HG02981 (cell line): ENCODE measurements around the gene KATNA1.
"Not testable (repeated sequence)": the region's sequence is repeated elsewhere in the genome, so short reads cannot be mapped to it uniquely, and the experiment has no call there.

Experiments used
- ATAC-seq: cut with Tn5 transposase; IDR thresholded peaks from one replicate; pipeline ENCODE4 v1.9.1; 2021; ENCODE audit warnings: mild to moderate bottlenecking, moderate library complexity; ENCODE audit not compliant: unreplicated experiment

KATNA1 gene

GRCh38 chr6:149648148-149649145 is at the start of gene KATNA1:
TSS of gene KATNA1 (minus strand) at chr6:149648714. CDS start at chr6:149638547, 10,167 bp downstream.
- ATAC-seq = peak; percentile 90

DNA sequence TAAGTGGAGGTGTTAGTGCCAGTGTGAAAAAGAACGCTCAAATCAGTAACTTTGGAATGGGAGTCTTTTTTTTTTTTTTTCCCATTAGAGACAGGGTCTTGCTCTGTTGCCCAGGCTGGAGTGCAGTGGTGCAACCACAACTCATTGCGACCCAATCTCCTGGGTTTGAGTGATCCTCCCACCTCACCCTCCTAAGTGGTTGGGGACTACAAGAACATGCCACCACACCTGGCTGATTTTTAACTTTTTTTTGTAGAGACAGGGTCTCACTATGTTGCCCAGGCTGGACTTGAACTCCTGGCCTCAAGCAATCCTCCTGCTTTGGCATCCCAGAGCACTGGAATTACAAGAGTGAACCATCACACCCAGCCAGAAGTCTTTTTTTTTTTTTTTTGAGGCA is 49.7 kb upstream of the KATNA1 start:
- no peak for ATAC-seq

DNA sequence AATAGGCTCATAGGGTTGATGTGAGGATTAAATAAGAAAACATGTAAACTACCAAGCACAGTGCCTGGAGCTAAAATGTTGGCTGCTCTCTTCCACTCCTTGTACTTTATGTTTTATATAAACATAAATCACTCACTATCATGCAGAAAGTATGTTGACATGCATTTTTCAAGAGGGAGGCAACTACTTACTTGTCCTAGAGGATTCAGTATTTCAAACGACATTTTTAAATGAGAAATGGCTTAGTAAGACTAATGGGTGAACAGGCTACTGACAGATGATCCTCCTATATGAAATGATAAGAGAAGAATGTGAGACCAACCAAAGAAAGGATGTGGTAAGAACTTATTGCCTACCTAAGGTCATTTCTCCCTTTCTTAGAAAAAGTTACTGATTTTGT is 48.4 kb upstream of the KATNA1 start:
- no peak for ATAC-seq

- ATAC-seq = no peak
Measured at GRCh38 chr6:149694921-149695320, 46.4 kb upstream of the KATNA1 start.

DNA sequence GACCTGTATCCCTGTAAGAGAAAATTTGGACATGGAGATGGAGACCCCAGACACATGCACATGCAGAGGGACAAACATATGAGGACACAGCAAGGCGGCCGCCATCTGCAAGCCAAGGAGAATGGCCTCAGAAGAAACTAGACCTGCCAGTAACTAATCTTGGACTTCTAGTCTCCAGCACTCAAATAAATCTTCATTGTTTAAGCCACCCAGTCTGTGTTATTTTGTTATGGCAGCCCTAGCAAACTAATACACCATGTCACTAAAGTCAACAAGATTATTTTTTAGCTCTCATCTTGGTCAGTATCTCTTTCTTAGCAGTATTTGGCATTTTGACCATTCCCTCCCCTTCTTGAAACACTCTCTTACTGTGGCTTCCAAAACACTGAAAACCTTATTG is 42.7 kb upstream of the KATNA1 start:
- no peak for ATAC-seq

DNA sequence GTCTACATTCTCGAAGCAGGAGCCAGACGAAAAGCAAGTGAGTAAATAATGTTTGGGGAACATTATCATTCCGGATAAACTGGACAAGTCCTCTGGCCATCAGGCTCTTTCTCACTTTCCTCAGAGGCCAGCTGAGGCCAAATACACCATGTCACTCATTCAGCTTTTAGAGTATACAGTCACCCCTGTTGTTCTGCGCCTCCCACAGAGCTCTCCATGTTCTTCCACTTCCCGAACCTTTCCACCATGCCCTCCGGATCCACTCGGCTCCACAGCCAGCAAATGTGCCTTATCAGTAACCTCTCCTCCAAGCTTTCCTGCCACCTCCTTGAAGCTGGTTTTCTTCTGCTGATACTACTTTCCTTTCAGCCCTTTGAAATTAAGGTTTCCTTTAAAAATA is 37.7 kb upstream of the KATNA1 start:
- no peak for ATAC-seq

- ATAC-seq = no peak
Measured at GRCh38 chr6:149683256-149683859, 34.8 kb upstream of the KATNA1 start.

DNA sequence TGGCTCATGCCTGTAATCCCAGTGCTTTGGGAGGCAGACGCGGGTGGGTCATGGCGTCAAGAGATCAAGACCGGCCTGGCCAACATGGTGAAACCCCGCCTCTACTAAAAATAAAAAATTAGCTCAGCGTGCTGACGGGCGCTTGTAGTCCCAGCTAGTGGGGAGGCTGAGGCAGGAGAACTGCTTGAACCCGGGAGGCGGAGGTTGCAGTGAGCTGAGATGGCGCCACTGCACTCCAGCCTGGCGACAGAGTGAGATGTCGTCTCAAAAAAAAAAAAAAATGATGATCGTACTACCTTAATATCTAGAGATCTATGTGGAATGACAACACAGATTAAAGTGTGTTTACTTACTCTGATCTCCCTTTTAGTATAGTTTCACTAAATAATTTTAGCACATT is 33.3 kb upstream of the KATNA1 start:
- ATAC-seq = not testable (repeated sequence)

DNA sequence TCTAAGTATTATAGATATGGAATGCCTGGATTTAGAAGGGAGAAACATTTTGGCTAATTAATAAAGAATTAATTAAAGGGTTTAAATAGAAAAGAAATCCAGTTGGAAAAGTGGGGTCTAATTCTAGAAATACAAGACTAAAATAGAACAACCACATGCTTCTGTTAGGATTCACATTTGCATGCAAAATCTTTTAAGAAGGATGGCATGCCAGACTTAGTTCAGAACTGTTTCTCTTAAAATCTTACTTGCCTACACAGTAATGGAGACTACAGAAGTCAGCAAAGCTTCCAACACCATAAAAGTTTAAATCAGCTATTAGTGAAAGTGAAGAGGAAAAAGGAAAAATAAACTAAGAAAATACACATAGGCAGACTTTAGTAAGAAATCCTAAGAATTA is 32.7 kb upstream of the KATNA1 start:
- no peak for ATAC-seq

DNA sequence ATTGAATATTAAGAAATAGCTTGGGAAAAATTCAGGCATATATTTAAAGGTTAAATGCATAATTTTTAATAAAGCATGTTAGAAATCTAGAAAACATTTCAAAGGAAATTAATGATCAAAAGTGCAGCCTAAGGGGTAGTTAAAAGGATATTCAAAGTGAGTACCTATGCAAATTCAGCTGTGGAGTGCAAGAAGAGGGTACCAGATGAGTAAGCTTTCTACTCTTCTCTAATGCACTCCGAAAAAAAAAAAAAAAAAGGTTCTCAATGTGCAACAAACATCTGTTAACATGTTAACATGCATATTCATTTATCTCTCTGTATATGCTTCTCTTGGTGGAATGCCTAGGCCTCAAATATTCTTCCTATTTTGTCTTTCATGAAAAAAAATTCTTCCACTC is 32.0 kb upstream of the KATNA1 start:
- ATAC-seq = no peak

DNA sequence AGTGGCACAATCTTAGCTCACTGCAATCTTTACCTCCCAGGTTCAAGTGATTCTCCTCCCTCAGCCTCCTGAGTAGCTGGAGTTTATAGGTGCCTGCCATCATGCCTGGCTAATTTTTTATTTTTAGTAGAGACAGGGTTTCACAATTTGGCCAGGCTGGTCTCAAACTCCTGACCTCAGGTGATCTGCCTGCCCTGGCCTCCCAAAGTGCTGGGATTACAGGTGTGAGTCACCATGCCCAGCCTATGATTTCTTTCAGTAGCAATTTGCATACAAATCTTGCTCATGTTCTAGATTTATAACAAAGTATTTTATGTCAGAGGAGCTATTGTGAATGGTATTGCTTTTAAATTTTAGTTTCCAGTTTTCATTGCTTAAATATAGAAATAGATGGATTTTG is 23.8 kb upstream of the KATNA1 start:
- ATAC-seq = not testable (repeated sequence)

DNA sequence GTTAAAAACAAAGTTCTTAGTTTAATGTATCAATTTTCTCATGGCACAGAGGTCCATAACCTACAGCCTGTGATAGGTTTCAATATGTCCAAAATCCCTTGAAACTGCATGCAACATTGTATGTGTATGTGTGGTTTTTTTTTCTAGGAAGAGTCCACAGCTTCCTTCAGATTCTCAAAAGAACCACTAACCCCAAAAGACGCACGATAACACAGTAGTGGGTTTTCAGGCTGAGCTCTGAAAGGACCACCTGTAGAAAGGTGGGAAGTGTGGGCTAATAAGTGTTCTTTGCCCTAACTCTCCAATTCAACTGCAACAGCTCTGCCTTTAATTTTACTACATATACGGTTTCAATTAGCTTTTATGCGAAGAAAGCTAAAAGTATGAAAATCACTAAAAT is 11.5 kb upstream of the KATNA1 start:
- no peak for ATAC-seq

DNA sequence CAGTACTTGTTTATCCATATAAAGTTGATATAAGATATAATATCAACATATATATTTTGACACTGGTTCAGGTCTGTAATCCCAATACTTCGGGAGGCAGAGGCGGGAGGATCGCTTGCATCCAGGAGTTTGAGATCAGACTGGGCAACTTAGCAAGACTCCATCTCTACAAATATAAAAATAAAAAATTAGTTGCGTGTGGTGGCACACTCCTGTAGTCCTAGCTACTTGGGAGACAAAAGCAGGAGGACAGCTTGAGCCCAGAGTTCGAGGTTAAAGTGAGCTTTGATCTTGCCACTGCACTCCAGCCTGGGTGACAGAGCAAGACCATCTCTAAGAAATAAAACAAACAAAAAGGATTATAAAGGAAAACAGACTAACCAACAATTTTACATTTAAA is 8.9 kb upstream of the KATNA1 start:
- no peak for ATAC-seq

- no peak for ATAC-seq
Measured at GRCh38 chr6:149651056-149651455, 2.5 kb upstream of the KATNA1 start.

DNA sequence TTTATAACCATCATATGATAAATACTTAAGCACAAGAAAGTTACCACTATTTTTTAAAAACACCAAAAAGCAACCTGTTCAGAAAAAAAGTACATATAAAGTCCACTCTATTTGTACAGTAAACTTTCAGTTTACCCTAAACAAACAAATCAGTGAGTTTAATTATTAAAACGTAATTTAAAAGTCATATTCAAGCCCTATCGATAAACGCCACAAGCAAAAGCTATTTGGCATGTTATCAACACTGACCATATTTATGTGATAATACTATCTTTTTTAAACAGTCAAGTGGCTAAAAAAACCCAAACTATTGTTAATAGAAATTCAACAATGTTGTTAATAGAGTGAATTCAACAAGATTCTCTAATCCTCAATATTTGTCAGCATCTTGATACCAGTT is 1.9 kb downstream of the KATNA1 start:
- ATAC-seq = no peak

DNA sequence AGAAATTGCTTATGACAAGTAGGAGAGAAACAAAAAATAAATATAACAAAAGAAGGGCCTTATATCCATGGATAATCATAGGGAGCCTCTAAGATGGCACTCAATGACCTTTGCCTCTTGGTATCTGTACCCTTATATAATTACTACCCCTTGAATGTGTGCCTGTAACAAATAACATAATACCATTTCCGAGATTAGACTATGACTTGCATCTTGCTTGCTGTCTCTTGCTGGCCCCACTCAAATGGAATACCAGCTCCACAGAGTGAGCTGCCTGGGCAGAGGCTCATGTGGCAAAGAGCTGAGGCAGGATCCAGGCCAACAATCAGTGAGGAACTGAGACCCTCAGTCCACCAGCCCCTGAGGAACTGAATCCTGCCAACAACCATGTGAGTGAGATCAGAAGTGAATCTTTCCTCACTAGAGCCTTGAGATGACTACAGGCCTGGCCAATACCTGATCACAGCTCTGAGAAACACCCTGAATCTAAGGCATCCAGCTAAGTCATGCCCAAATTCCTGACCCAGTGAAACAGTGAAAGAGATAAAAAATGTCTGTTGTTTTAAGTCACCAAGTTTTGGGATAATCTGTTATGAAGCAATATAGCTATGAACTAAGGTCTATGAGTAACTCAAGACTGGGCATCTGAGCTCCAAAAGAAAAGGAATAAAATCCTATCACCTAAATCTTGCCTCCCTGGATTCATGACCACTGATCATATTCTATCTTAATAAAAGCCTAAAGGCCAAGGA is 5.5 kb downstream of the KATNA1 start:
- ATAC-seq = no peak

GRCh38 chr6:149636124-149636523 is 12.4 kb downstream of the KATNA1 start:
- no peak for ATAC-seq

DNA sequence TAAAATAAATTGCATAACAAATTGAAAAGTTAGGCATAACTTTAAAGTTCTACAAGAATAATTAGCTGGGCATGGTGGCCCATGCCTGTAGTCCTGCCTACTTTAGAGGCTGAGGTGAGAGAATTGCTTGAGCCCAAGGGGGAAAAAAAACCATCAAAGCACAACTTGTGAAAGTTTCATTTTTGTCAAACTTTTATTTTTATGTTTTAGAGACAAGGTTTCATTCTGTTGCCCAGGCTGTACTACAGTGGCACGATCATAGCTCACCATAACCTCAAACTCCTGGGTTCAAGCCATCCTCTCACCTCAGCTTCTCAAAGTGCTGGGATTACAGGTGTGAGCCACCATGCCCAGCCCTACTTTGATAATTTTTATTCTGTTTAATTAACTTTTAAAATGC is 14.2 kb downstream of the KATNA1 start:
- no peak for ATAC-seq

GRCh38 chr6:149628875-149629510 is 19.5 kb downstream of the KATNA1 start:
- ATAC-seq = peak; percentile 72

DNA sequence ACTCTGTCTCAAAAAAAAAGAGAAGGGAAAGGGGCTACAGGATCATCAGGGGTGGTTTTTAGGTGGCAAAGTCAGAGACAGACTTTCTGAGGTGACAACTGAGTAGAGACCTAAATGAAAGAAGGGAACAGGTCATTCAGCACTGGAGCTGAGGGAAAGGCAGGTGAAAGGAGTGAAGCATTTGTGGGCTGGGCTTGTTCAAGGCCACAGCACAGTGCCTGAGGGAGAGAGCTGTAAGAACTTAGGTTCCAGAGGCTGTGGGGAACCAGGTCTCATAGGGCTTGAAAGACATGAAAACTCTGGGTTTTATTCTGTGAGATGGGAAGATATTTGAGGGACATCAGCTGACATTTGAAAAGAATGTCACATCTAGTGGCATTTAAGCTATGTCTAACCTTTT is 20.8 kb downstream of the KATNA1 start:
- no peak for ATAC-seq

DNA sequence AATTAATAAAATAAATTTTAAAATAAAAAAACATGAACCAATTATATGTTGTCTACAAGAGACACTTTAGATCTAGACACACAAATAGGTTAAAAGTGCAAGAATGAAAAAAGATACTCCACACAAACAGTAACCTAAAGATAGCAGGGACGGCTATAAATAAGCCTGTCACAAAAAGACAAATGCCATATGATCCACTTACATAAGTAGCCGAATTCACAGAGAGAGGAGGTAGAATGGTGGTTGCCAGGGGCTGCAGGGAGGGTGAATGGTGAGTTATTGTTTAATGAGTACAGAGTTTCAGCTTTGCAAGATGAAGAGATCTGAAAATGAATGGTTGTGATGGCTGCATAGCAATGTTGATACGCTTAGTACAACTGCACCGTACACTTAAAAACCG is 32.7 kb downstream of the KATNA1 start:
- no peak for ATAC-seq
